GM19099 (cell line): ENCODE data around the gene NR1I2.
A peak's percentile ranks its signal among the peaks of the same experiment; 100 is the strongest.

Experiments
- POLR2A ChIP-seq: IDR thresholded peaks from 3 replicates; pipeline ENCODE4 v1.6.1; 2011; ENCODE audit warnings: low read depth; ENCODE audit not compliant: insufficient read length; ENCODE audit errors: extremely low read depth

NR1I2 gene

DNA sequence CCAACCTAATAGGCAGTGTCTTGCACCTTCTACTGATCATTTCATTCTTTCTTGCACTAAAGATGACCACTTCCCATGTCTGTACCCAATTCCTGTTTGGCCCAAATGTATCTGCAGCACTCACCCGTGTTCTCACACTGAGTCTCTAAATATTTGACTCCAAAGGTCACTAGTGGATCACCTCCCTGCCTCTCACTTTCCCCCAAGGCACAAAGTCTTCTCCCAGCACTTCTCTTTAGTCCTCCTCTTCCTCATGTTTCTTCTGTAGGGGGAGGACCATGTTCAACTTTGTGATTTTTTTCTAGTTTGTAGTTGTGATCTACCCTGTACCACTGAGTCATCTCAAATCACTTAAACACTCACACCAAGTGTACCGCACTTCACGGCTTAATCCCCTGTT, 13.9 kb downstream of the NR1I2 start:
- TF ChIP-seq POLR2A: no peak

DNA sequence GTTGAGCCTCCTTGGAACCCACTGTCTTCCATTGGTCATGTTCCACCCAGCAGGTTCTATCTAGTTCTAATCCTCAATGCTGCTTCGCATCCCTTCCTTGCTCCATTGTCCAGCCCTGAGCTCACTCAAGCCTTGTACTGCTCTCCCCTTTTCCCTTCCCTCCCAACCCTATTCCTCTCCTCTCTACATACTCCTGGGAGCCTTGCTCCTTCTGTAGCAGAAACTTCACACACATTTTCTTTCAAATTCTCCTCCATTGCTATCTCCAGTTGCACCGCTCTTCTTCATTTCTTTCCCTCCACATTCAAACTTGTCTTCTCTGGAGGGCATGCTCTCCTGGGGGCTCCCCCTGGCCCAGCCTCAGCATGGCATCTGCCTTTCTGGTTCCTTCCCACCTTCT, 14.5 kb downstream of the NR1I2 start:
- no peak for TF ChIP-seq POLR2A

DNA sequence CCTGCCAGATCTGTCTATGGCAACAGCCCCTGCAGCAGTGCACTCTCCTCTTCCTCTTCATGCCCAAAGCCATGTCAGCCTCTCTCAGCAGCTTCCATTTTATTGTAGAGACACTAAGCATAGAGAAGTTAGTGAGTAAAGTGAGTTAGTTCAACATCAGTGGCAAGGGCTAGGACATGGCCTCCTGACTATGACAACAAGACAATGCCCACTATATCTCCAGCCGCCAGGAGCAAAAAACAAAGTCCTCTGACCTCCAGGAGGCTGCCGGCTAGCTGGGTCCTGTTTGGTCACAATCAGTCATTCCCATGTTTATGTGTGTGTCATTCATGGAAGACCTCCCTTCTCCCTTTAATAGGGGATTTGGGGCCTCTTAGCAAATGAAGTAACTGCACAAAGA, 14.9 kb downstream of the NR1I2 start:
- no peak for TF ChIP-seq POLR2A

DNA sequence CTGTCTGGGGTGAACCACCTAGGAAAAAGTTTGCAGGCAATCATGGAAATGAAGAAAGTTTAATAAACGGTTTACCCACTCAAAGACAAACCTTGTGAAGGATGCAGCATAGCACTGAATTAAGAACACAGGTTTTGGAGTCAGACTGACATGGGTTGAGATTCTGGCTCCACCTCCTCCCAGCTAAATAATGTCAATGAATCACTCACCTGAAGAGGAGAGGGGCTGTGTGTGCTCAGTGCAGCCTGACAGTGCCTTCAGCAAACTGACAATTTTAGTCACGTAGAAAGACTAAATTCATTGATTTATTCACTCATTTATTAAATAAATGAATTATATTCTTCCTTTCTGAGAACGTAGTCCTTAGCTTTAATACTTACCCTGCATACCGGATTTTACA, 18.9 kb downstream of the NR1I2 start:
- no peak for TF ChIP-seq POLR2A

DNA sequence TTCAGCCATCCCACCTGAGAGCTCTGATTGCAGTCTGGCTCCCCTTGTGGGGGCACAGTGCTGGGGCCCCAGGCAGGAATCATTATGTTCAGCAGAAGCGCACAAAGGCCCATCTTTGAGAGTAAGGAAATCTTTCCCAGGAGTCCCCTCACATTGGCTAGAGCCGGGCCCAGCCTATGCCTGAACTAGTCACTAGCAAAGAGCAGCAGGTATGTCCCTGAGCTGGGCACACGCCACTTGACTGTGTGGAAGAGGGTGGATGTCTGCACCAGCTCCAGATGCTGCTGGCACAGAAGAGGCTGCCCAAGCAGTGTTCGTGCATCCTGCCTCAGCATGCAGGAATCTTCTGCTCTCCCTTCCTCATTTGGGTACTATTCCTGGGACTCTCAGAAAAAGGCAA, 26.3 kb downstream of the NR1I2 start:
- no peak for TF ChIP-seq POLR2A

DNA sequence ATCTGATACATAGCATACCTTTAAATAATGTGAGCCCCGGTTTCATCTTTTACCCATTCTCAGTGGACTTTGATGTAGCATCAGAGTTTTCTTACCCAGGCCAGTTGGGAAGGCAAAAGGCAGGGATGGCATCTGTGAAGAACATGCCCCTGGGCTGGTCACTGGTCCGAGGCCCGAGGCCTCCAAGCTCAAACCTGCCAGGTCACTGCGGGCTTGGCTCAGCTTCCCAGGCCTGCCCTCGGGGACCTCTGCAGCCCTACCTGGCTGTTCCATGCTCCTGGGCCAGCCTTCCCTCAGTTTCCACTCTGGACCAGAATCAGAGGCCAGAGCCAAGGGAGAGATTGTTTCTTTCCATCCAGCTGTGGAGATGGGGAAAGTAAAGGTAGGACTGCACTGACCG, 26.9 kb downstream of the NR1I2 start:
- TF ChIP-seq POLR2A: no peak

DNA sequence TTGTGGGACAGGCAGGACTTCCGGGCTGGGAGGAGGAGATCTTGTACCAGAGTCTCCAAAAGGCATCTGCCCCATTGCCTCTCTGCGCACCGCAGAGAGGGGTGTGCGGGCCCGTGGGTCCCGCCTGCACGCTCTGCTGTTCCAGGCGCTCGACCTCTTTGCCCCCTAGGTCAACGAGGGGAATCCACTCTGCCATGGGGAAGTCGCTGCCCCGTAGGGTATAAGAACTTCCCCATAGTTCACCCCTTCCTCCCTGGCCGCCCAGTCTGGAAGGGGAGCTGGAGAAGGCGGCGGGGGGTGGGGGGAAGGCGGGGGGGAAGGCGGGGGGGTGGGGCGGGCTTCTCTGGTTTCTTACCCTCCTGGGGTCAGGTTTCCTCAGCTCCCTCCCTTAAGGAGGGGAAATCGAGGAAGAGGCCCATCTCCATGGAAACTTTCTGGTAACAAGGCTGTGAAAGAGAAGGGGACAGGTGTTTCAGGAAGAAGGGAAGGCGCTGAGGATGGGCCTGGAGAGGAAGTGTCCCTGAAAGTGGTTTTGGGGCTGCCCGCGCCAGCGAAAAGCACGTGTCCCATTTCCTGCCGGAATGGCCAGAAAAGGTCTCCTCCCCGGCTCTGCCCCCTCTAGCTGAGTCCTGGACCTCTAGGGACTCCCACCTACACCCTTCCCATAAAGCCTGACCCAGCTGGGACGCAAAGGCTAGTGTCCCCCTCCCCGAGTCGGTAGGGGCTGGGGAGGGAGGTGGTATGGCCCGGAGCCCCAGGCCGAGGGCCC, 27.5 kb downstream of the NR1I2 start:
- no peak for TF ChIP-seq POLR2A

DNA sequence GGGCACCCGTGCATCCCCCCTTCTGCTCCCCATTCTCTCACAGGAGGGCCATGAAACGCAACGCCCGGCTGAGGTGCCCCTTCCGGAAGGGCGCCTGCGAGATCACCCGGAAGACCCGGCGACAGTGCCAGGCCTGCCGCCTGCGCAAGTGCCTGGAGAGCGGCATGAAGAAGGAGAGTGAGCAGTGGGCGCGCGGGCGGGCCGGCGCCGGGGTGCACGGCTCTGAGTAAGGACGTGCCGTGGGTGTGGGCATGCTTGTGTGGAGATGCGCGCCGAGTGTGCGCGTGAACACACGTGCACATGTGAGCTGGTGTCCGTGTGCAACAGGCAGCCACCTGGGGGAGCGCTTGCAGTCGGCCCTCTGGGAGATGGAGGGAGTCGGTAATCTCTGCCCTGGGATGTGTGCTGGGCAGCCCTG, 28.1 kb downstream of the NR1I2 start:
- peak; percentile 63 for TF ChIP-seq POLR2A

DNA sequence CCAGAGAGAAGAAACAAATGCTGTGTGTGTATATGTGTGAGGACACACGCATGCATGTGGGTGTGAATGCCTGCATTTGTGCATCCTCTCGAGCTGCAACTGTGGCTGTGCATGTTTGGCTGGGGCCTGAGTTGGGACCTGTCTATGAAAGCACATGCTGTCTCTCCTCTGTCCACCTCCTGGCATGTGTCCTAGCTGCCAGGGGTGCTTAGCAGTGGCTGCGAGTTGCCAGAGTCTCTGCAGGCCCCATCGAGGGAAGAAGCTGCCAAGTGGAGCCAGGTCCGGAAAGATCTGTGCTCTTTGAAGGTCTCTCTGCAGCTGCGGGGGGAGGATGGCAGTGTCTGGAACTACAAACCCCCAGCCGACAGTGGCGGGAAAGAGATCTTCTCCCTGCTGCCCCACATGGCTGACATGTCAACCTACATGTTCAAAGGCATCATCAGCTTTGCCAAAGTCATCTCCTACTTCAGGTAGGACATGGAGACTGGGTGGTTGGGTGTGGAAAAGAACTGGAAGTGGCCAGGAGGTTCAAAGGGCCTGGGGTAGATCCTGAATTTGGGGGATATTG, 30.7 kb downstream of the NR1I2 start:
- TF ChIP-seq POLR2A: no peak

DNA sequence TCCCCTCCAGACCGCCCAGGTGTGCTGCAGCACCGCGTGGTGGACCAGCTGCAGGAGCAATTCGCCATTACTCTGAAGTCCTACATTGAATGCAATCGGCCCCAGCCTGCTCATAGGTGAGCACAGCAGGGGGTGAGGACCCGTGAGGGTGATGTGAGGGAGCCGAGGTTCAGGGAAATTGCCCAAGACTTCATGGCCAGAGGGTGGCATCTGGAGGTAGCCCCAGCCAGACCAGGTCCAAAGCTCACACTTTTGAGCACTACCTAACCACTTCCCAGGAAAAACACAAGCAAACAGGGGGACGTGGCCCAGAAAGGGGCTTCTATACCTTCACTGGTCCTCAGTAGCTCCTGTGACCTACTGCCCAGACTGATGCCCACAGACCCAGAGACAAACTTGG, 33.8 kb downstream of the NR1I2 start:
- TF ChIP-seq POLR2A: no peak

DNA sequence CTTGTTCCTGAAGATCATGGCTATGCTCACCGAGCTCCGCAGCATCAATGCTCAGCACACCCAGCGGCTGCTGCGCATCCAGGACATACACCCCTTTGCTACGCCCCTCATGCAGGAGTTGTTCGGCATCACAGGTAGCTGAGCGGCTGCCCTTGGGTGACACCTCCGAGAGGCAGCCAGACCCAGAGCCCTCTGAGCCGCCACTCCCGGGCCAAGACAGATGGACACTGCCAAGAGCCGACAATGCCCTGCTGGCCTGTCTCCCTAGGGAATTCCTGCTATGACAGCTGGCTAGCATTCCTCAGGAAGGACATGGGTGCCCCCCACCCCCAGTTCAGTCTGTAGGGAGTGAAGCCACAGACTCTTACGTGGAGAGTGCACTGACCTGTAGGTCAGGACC, 35.2 kb downstream of the NR1I2 start:
- no peak for TF ChIP-seq POLR2A

DNA sequence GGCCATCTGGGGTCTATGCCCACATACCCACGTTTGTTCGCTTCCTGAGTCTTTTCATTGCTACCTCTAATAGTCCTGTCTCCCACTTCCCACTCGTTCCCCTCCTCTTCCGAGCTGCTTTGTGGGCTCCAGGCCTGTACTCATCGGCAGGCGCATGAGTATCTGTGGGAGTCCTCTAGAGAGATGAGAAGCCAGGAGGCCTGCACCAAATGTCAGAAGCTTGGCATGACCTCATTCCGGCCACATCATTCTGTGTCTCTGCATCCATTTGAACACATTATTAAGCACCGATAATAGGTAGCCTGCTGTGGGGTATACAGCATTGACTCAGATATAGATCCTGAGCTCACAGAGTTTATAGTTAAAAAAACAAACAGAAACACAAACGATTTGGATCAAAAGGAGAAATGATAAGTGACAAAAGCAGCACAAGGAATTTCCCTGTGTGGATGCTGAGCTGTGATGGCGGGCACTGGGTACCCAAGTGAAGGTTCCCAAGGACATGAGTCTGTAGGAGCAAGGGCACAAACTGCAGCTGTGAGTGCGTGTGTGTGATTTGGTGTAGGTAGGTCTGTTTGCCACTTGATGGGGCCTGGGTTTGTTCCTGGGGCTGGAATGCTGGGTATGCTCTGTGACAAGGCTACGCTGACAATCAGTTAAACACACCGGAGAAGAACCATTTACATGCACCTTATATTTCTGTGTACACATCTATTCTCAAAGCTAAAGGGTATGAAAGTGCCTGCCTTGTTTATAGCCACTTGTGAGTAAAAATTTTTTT, 35.9 kb downstream of the NR1I2 start:
- no peak for TF ChIP-seq POLR2A

DNA sequence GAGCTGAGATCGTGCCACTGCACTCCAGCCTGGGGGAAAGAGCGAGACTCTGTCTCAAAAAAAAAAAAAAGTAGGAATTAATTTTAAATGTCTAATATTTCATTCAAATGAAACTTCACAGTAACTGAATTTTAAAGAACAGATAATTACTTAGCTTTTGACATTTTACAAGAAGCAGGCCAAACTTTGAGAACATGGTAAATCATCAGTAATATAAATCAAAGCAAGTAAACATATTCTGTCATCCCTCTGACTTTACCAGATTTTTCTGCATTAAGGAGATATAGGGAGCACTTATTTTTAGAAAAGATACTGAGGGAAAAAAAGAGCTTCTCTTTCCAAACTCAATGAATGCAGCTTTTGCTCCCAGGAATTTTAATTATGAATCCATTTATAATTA, 37.0 kb downstream of the NR1I2 start:
- TF ChIP-seq POLR2A: no peak

DNA sequence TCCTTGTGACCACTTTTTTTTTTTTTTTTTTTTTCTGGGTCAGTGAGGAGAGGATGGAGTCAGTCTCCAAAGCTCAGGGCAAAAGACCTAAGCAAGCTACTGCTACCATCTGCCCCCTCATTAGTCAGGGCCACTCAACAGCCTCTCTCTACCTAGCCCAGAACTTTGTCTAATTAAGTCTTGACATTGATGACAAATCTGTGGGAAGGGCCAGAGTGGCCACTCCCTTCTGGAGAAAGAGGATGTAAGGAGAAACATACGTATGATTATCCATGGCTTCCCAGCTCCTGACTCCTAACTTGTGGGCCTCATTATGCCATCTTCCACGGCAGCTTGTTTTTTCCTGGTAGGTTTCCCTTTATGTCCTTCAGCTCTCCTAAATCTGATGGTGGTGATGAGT, 37.9 kb downstream of the NR1I2 start:
- no peak for TF ChIP-seq POLR2A

DNA sequence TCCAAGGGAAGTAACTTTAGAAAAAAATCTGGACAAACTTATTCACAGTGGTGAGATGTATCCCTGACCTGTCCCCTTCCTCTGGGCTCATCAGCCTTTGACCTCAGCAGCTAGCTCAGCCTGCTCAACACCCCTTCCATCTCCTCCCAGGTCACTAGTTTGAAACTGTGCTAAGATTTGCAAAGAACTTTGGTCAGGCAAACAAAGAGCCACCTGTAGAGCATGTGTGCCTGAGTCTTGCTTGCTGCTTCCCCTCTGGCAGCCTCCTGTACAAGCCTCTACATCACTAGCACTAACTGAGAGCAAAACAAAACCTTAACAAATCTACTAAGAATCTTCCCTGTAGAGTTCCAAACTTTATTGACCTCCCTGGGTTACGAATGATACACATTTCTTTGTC, 43.9 kb downstream of the NR1I2 start:
- no peak for TF ChIP-seq POLR2A
